H1 (cell line): ENCODE data around the gene TBC1D22B. TPM values are rescaled to one million over a fixed set of nuclear protein-coding genes. Genes with fewer than 3 reads are reported as not detected.

Experiments
- CTCF ChIA-PET: fragments of 300-600 bp; sonication (Branson Sonifier 250); formaldehyde crosslinking; loops from one replicate; lab custom pipeline; 2021; ENCODE audit not compliant: partially characterized antibody; lab: Charles Lee
- POLR2A ChIA-PET: fragments of 300-600 bp; sonication (Branson Sonifier 250); formaldehyde crosslinking; loops from one replicate; lab custom pipeline; 2021; ENCODE audit warnings: inconsistent platforms; ENCODE audit not compliant: partially characterized antibody; lab: Charles Lee
- DNase-seq, 2 experiments: peaks; one replicate each; pipeline versions ENCODE4 v3.0.0 to v3.0.0-alpha.2; 2010 to 2022; ENCODE audit warnings: low spot score in 2 of 2, low read depth in 1 of 2, mixed read lengths in 1 of 2
- FAIRE-seq: peaks from 2 replicates; lab custom pipeline; 2011; peaks lifted over from hg19 to GRCh38; lab: Jason Lieb, UNC
- H2AFZ ChIP-seq: 2 replicates; pipeline ENCODE4 v1.8.1; 2012; ENCODE audit warnings: low read length, inconsistent platforms
- H2AK5ac ChIP-seq: 2 replicates; pipeline ENCODE4 v1.6.1; 2013; ENCODE audit warnings: low read depth, low read length
- H2BK120ac ChIP-seq: replicated peaks from 2 replicates; pipeline ENCODE3; 2013; ENCODE audit warnings: low read depth, low read length, inconsistent platforms
- H2BK12ac ChIP-seq: 2 replicates; pipeline ENCODE4 v1.6.1; 2013; ENCODE audit warnings: low read depth, low read length
- H2BK15ac ChIP-seq: 2 replicates; pipeline ENCODE4 v1.6.1; 2013; ENCODE audit warnings: low read length
- H2BK20ac ChIP-seq: 2 replicates; pipeline ENCODE4 v1.6.1; 2013; ENCODE audit warnings: low read length
- H2BK5ac ChIP-seq: 2 replicates; pipeline ENCODE4 v1.6.1; 2013; ENCODE audit warnings: low read depth, low read length
- H3K14ac ChIP-seq: 2 replicates; pipeline ENCODE4 v1.6.1; 2013; ENCODE audit warnings: inconsistent platforms; ENCODE audit not compliant: insufficient read length
- H3K18ac ChIP-seq: 2 replicates; pipeline ENCODE4 v1.6.1; 2013; ENCODE audit warnings: low read length; ENCODE audit errors: extremely low read depth
- H3K23ac ChIP-seq: 2 replicates; pipeline ENCODE4 v1.6.1; 2013; ENCODE audit warnings: inconsistent platforms; ENCODE audit not compliant: insufficient read length
- H3K23me2 ChIP-seq: 2 replicates; pipeline ENCODE4 v1.6.1; 2013; ENCODE audit warnings: low read depth, low read length
- H3K27ac ChIP-seq: 2 replicates; pipeline ENCODE4 v1.6.1; 2011; ENCODE audit warnings: low read depth, low read length, inconsistent platforms
- H3K27me3 ChIP-seq, 4 experiments: replicated peaks in 1 of 4; 1 replicate in 1 of 4; 2 replicates in 3 of 4; pipeline versions ENCODE4 v1.6.1 to v1.8.1; 2011 to 2013; ENCODE audit warnings: low read length in 3 of 4, mild to moderate bottlenecking in 3 of 4, inconsistent platforms in 2 of 4, mixed read lengths in 2 of 4, moderate library complexity in 1 of 4; ENCODE audit not compliant: control insufficient read depth in 3 of 4, insufficient read depth in 3 of 4; ENCODE audit errors: extremely low read depth in 1 of 4
- H3K36me3 ChIP-seq, 4 experiments: 2 replicates each; pipeline versions ENCODE4 v1.6.1 to v1.8.1; 2011 to 2013; ENCODE audit warnings: mild to moderate bottlenecking in 4 of 4, low read length in 3 of 4, moderate library complexity in 2 of 4, control low read depth in 1 of 4, inconsistent platforms in 1 of 4; ENCODE audit not compliant: insufficient read depth in 4 of 4, control insufficient read depth in 2 of 4
- H3K4ac ChIP-seq: replicated peaks from 2 replicates; pipeline ENCODE3; 2013; ENCODE audit warnings: low read length, low read depth, mixed read lengths, inconsistent platforms; ENCODE audit not compliant: insufficient read length
- H3K4me1 ChIP-seq, 4 experiments: replicated peaks in 1 of 4; 1 replicate in 1 of 4; 2 replicates in 3 of 4; pipeline versions ENCODE4 v1.6.1 to v1.8.1; 2011 to 2013; ENCODE audit warnings: low read length in 3 of 4, inconsistent platforms in 2 of 4, mixed read lengths in 1 of 4; ENCODE audit not compliant: insufficient read depth in 4 of 4, control insufficient read depth in 3 of 4
- H3K4me2 ChIP-seq, 2 experiments: 2 replicates each; pipeline versions ENCODE4 v1.6.1 to v1.8.1; 2011 to 2013; ENCODE audit warnings: low read depth in 2 of 2, low read length in 2 of 2, control low read depth in 1 of 2, inconsistent platforms in 1 of 2, mild to moderate bottlenecking in 1 of 2; ENCODE audit not compliant: insufficient read depth in 1 of 2
- H3K4me3 ChIP-seq, 4 experiments: fragments of 200-600, 300-600 bp in 1 of 4; sonication (generic), shearing (Covaris generic), sonication (Bioruptor Twin) in 1 of 4; 2 replicates each; pipeline versions ENCODE4 v1.5.1 to v1.8.1; 2011 to 2016; ENCODE audit warnings: low read length in 4 of 4, low read depth in 3 of 4, control low read depth in 2 of 4, inconsistent platforms in 2 of 4, mild to moderate bottlenecking in 2 of 4, mixed read lengths in 1 of 4, moderate library complexity in 1 of 4; ENCODE audit not compliant: insufficient read depth in 2 of 4; ENCODE audit errors: extremely low read depth in 1 of 4
- H3K56ac ChIP-seq: replicated peaks from 2 replicates; pipeline ENCODE3; 2013; ENCODE audit warnings: low read depth, mild to moderate bottlenecking, mixed read lengths, low read length, inconsistent platforms; ENCODE audit not compliant: insufficient read length
- H3K79me1 ChIP-seq: 2 replicates; pipeline ENCODE4 v1.6.1; 2013; ENCODE audit warnings: low read depth, low read length, control low read depth
- H3K79me2 ChIP-seq, 2 experiments: 2 replicates each; pipeline versions ENCODE4 v1.6.1 to v1.8.1; 2012 to 2013; ENCODE audit warnings: low read length in 2 of 2, mild to moderate bottlenecking in 2 of 2, inconsistent platforms in 1 of 2; ENCODE audit not compliant: insufficient read depth in 2 of 2, control insufficient read depth in 1 of 2
- H3K9ac ChIP-seq, 4 experiments: replicated peaks in 1 of 4; 1 replicate in 1 of 4; 2 replicates in 3 of 4; pipeline versions ENCODE4 v1.6.1 to v1.8.1; 2011 to 2013; ENCODE audit warnings: low read depth in 3 of 4, low read length in 3 of 4, control low read depth in 2 of 4, mild to moderate bottlenecking in 2 of 4, moderate library complexity in 2 of 4, inconsistent platforms in 1 of 4; ENCODE audit errors: extremely low read depth in 1 of 4
- H3K9me3 ChIP-seq, 2 experiments: 2 replicates each; pipeline versions ENCODE4 v1.6.1 to v1.8.1; 2012 to 2013; ENCODE audit warnings: mild to moderate bottlenecking in 2 of 2, moderate library complexity in 2 of 2, control low read depth in 1 of 2, inconsistent platforms in 1 of 2, low read depth in 1 of 2, low read length in 1 of 2, mixed read lengths in 1 of 2; ENCODE audit not compliant: insufficient read depth in 2 of 2
- H4K20me1 ChIP-seq, 2 experiments: replicated peaks in 1 of 2; 2 replicates each; pipeline versions ENCODE3 to v1.8.1; 2011 to 2013; ENCODE audit warnings: inconsistent platforms in 2 of 2, low read length in 2 of 2, mild to moderate bottlenecking in 1 of 2; ENCODE audit not compliant: insufficient read depth in 2 of 2, control insufficient read depth in 1 of 2
- H4K5ac ChIP-seq: 2 replicates; pipeline ENCODE4 v1.6.1; 2013; ENCODE audit warnings: low read length, low read depth, mixed read lengths, inconsistent platforms; ENCODE audit not compliant: insufficient read length
- H4K8ac ChIP-seq: 2 replicates; pipeline ENCODE4 v1.8.0; 2013; ENCODE audit warnings: mild to moderate bottlenecking, moderate library complexity, low read length, inconsistent platforms; ENCODE audit not compliant: insufficient read depth; ENCODE audit errors: extremely low read depth
- H4K91ac ChIP-seq: replicated peaks from 2 replicates; pipeline ENCODE3; 2013; ENCODE audit warnings: low read length, mixed read lengths, inconsistent platforms; ENCODE audit not compliant: insufficient read length
- EZH2 ChIP-seq: fragments of 200-600 bp; sonication (generic); IDR thresholded peaks from 2 replicates; pipeline ENCODE4 v1.7.1; 2012; ENCODE audit warnings: low read depth, mild to moderate bottlenecking, moderate library complexity, low read length, inconsistent platforms; ENCODE audit not compliant: severe bottlenecking
- SIN3A ChIP-seq, 2 experiments: IDR thresholded peaks in 1 of 2; conservative IDR thresholded peaks in 1 of 2; 2 replicates each; pipeline ENCODE4 v1.6.1; 2011 to 2012; ENCODE audit warnings: low read length in 2 of 2, improper control_type of control experiment in 1 of 2, low read depth in 1 of 2, mild to moderate bottlenecking in 1 of 2
- SP4 ChIP-seq: IDR thresholded peaks from 2 replicates; pipeline ENCODE4 v1.6.1; 2012; ENCODE audit warnings: low read length, inconsistent platforms
- WGBS, 2 experiments: shearing (Covaris generic) in 1 of 2; methylation state at CpG; one replicate each; pipeline versions ENCODE4 v1.1.6 to v1.1.7; 2013 to 2015; ENCODE audit warnings: low lambda C conversion rate in 2 of 2, mixed read lengths in 2 of 2, inconsistent platforms in 1 of 2, low coverage in 1 of 2, missing lambda C conversion rate in 1 of 2; ENCODE audit not compliant: insufficient replicate concordance in 2 of 2, insufficient coverage in 1 of 2, insufficient read length in 1 of 2; ENCODE audit errors: extremely low coverage in 1 of 2, missing lambda C conversion rate in 1 of 2; 5-methylcytosine and 5-hydroxymethylcytosine counted together
- polyA plus RNA-seq, 7 experiments: library from polyadenylated mRNA; depleted of rRNA in 3 of 7; stranded (reverse) in 5 of 7; unstranded in 2 of 7; fragments of >200 nt in 5 of 7; fragments of 200-250 nt in 2 of 7; gene quantifications; 1 replicate in 5 of 7; 2 replicates in 1 of 7; 4 replicates in 1 of 7; pipeline versions ENCODE4 v1.2.1 to v1.2.3, GENCODE V29; 2011 to 2013; ENCODE audit warnings: missing spikeins in 2 of 7, mixed read lengths in 2 of 7
- total RNA-seq: library from RNA; stranded (reverse); fragmentation: NEBNext Ultra II Directional; extraction: Animal tissue kit (Norgen Biotek cat#: 25700); gene quantifications from 2 replicates; pipeline ENCODE4 v1.2.1, GENCODE V29; 2021

The TBC1D22B gene
- total and polyA plus RNA-seq, 2 of the 8 experiments (the other 6 are each of a cell fraction or from before 2014, with no cell fraction given) = 10.1 to 17.4 TPM

GRCh38 chr6:37279366-37280134 lies 22.0 kb downstream of the TBC1D22B start:
- POLR2A ChIA-PET = interaction anchor here (0.8 kb wide), 1 partner anchor 22 kb away, joined by 3 read pairs; the partner anchor contains the start of genes TBC1D22B and TMEM217
- FAIRE-seq = no peak
- TF ChIP-seq SP4 = no peak
- TF ChIP-seq EZH2 = no peak
- TF ChIP-seq SIN3A (conservative IDR thresholded peaks at IDR 0.05 in 1 of 2, IDR thresholded peaks at IDR 0.05 in 1 of 2; ENCODE audit: low read depth in 1 of 2, low read length in 2 of 2) = no peak

More at GRCh38 chr6:37279366-37280134, 22.0 kb downstream of the TBC1D22B start:
- no peaks in the 10 kb centered on the region; the same call in 1 of the 2 replicates for H3K79me1 ChIP-seq
- H3K36me3 ChIP-seq = peaks cover 2 to 30% (median 24%) of the 10 kb centered on the region in 4 experiments
- no peak overlapping the region for H2BK15ac ChIP-seq
- H2BK120ac ChIP-seq = no peak overlapping the region
- H3K14ac ChIP-seq = no peak overlapping the region
- no peak overlapping the region for H4K5ac ChIP-seq
- WGBS, 2 experiments = 95% methylated on average over 9 of the region's 9 CpGs; no CpG with 5 or more reads in 1 of the 2 experiments
- H3K4ac ChIP-seq = no peak overlapping the region
- H3K4me3 ChIP-seq = no peak overlapping the region
- no peak overlapping the region for H2AK5ac ChIP-seq
- no peaks in the 10 kb centered on the region for H3K9me3 ChIP-seq
- peaks cover 4 to 6% of the 10 kb centered on the region in 2 experiments for H4K20me1 ChIP-seq
- no peak overlapping the region for H2BK5ac ChIP-seq
- H4K91ac ChIP-seq = no peak overlapping the region
- no peak overlapping the region for H3K23ac ChIP-seq
- no peak overlapping the region for H2BK12ac ChIP-seq
- H3K4me2 ChIP-seq = no peak overlapping the region
- no peak overlapping the region for H3K18ac ChIP-seq
- no peak overlapping the region for H2AFZ ChIP-seq
- no peak overlapping the region for H3K56ac ChIP-seq
- no peaks in the 10 kb centered on the region for H3K27me3 ChIP-seq
- H3K9ac ChIP-seq = no peak overlapping the region
- no peaks in the 10 kb centered on the region for H3K4me1 ChIP-seq
- H3K23me2 ChIP-seq = no peaks in the 10 kb centered on the region
- H4K8ac ChIP-seq = no peak overlapping the region
- no peak overlapping the region for H3K27ac ChIP-seq
- peaks cover 0 to 7% of the 10 kb centered on the region in 2 experiments; a peak in 1 of 4 replicates for H3K79me2 ChIP-seq
- no peak for DNase-seq
- CTCF ChIA-PET = interaction anchor here (1.1 to 1.2 kb wide), 3 partner anchors 35 to 261 kb away, joined by 3 to 5 read pairs (median 4); no protein-coding TSS in a partner anchor
- no peak overlapping the region for H2BK20ac ChIP-seq
